Thymus (tissue), 11 donors: Measurements from ENCODE around the gene SRPK3. TPM values are rescaled to one million over a fixed set of nuclear protein-coding genes. Genes with fewer than 3 reads are reported as not detected.
A peak's percentile ranks its signal among the peaks of the same experiment; 100 is the strongest.
"Not testable (repeated sequence)": the region's sequence is repeated elsewhere in the genome, so short reads cannot be mapped to it uniquely, and the experiment has no call there.

Experiments used
- DNase-seq, 9 donors: peaks; one replicate each; pipeline ENCODE4 v3.0.0-alpha.2; 2013; ENCODE audit warnings: low spot score in 9 of 9, low read depth in 6 of 9, missing footprints in 1 of 9
- H3K27ac ChIP-seq, 2 donors: one replicate each; pipeline ENCODE4 v1.5.1; 2013; ENCODE audit warnings: control low read depth in 1 of 2, low read depth in 1 of 2, low read length in 1 of 2, mild to moderate bottlenecking in 1 of 2, moderate library complexity in 1 of 2
- H3K27me3 ChIP-seq, 2 donors: one replicate each; pipeline ENCODE4 v1.5.1; 2013; ENCODE audit warnings: low read length in 1 of 2; ENCODE audit not compliant: control insufficient read depth in 2 of 2, insufficient read depth in 1 of 2
- H3K36me3 ChIP-seq, 2 donors: one replicate each; pipeline ENCODE4 v1.5.1; 2013; ENCODE audit warnings: low read length in 1 of 2, mild to moderate bottlenecking in 1 of 2, moderate library complexity in 1 of 2; ENCODE audit not compliant: control insufficient read depth in 2 of 2, insufficient read depth in 2 of 2
- H3K4me1 ChIP-seq, 2 donors: one replicate each; pipeline ENCODE4 v1.5.1; 2013; ENCODE audit warnings: low read length in 2 of 2; ENCODE audit not compliant: control insufficient read depth in 2 of 2, insufficient read depth in 2 of 2
- H3K4me3 ChIP-seq, 2 donors: one replicate each; pipeline ENCODE4 v1.5.1; 2013; ENCODE audit warnings: low read length in 2 of 2, control low read depth in 1 of 2, mild to moderate bottlenecking in 1 of 2
- H3K9me3 ChIP-seq, 2 donors: one replicate each; pipeline ENCODE4 v1.5.1; 2013; ENCODE audit warnings: low read length in 1 of 2, mild to moderate bottlenecking in 1 of 2; ENCODE audit not compliant: control insufficient read depth in 2 of 2, insufficient read depth in 1 of 2
- WGBS: extraction: QIAGEN DNeasy Blood & Tissue Kit; methylation state at CpG from one replicate; pipeline ENCODE4 v1.1.7; 2013; 5-methylcytosine and 5-hydroxymethylcytosine counted together
- polyA plus RNA-seq: library from polyadenylated mRNA; stranded (reverse); fragments of 200-250 nt; gene quantifications from one replicate; pipeline ENCODE4 v1.2.3, GENCODE V29; 2013
- total RNA-seq: library from RNA; stranded (reverse); fragments of 120-200 nt; gene quantifications from one replicate; pipeline ENCODE4 v1.2.4, GENCODE V29; 2013
- donor health status: healthy.

SRPK3 gene
- total and polyA plus RNA-seq, 2 donors, result 0.61 to 0.75 TPM

DNA sequence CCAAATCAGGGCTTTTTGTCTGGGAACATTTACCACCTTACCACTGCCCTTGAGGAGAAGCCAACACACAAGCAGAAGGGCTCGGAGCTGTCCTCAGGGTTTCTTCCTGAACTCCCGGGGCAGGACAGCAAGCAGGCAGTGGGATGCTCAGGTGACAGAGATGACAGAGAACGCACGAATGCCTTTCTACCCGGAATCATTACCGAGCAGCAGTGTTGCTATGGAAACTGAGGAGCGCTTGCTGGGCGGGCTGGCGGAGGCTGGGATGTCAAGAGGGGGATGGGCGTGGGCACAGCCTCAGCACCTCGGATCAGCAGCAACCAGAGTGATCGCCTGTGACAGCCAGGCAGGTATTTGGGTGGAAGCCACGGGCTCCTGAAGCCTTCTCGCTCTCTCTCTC is 31.4 kb downstream of the SRPK3 start:
- Histone ChIP-seq H3K9me3 (no peaks in the 10 kb centered on the region), H3K4me3 (no peak overlapping the region), H3K27ac (no peak overlapping the region), H3K36me3 (no peaks in the 10 kb centered on the region), H3K4me1 (no peaks in the 10 kb centered on the region), H3K27me3 (peaks cover 0 to 29% of the 10 kb centered on the region in 2 donors)
- WGBS, result 81% methylated on average over 14 of the region's 14 CpGs
- DNase-seq, result no peak

DNA sequence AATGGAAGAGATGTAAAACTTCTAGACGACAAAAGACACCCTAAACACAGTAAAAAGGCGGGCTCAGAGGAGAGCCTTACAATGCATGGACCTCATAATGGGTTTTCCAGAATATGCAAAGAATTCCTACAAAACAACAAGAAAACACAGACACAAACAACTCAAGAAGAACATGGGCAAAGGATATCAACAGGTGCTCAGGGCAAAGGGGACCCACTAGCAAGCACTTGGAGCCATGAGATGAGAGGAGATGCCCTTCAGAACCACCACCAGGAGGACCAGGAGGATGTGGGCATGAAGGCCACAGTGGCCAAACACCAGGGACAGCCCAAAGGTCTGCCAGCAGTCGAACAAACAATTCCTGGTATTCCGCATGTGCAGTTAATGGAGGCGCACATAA is 32.3 kb downstream of the SRPK3 start:
- DNase-seq, result no peak
- Histone ChIP-seq H3K36me3 (no peaks in the 10 kb centered on the region), H3K4me1 (no peaks in the 10 kb centered on the region), H3K9me3 (no peaks in the 10 kb centered on the region), H3K4me3 (no peak overlapping the region), H3K27ac (no peak overlapping the region), H3K27me3 (peaks cover 0 to 38% of the 10 kb centered on the region in 2 donors)
- WGBS, result 95% methylated on average over 5 of the region's 5 CpGs

DNA sequence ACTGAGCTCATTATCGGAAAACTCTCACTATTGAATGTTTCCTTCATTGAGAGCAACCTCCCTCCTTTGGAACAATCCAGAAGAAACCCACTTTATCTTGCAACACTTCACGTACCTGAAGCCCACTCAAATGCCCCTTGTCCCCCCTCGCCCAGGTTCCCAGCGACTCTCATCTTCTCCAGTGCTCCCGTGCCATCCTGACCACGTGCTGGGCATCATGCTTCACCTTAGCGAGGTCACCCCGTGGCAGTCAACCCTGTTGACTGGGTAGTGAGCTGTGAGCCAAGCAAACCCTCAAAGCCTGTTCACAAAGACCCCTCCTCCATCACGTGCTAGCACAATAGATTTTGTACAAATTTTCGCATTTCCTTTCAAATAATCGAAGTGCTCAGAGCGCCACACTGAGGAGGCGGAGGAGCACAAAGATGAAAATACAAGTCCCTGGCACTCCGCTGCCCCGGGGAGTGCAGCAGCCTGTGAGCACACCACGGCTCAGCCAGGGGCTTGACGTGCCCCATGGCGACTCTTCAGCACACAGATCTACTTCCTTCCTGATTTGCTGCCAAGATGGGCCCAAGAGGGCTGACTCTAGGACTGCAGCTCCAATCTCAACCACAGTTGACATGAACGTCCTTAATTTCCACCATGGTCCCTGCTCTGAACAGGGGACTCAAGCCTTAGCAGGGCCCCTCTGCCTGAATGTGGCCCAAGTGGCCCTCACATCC is 33.9 kb downstream of the SRPK3 start:
- Histone ChIP-seq H3K27ac (no peak overlapping the region), H3K4me1 (peaks cover 0 to 11% of the 10 kb centered on the region in 2 donors), H3K4me3 (no peak overlapping the region), H3K36me3 (no peaks in the 10 kb centered on the region), H3K9me3 (no peaks in the 10 kb centered on the region), H3K27me3 (peaks cover 0 to 53% of the 10 kb centered on the region in 2 donors)
- WGBS, result 66% methylated on average over 19 of the region's 19 CpGs
- DNase-seq, result no peak

DNA sequence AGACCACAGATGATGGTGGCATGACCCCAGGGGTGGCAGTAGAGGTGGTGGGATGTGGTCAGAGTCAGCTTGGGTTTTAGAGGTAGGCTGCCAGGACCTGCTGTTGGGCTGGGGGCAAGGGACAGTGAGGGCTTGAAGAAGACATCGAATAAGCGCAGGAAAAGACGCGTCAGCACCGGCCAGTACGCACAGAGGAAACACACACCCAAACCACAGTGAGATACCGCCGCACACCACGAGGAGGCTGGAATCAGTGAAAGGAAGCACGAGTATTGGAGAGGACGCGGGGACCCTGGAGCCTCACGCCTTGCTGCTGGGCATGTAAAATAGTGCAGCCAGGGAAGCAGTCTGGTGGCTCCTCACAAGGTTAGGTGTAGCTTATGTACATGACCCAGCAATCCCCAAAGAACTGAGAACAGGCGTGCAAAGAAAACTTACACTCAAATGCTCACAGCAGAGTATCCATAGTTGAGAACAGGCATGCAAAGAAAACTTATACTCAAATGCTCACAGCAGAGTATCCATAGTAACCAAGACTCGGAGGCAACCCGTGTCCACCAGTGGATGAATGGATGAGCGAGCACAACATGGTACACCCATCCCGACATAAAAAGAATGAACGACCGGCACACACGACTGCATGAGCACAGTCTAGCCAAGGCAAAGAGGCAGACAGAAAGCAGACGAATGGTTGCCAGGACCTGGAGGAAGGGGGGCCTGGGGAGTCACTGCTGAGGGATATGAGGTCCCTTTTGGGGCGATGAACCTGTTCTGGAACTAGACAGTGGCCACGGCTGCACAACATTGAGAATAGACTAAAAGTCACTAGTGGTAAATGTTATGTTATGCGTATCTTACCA is 36.2 kb downstream of the SRPK3 start:
- Histone ChIP-seq H3K4me1 (peaks cover 0 to 24% of the 10 kb centered on the region in 2 donors), H3K27ac (no peak overlapping the region), H3K4me3 (no peak overlapping the region), H3K27me3 (peaks cover 0 to 52% of the 10 kb centered on the region in 2 donors), H3K9me3 (no peaks in the 10 kb centered on the region), H3K36me3 (no peaks in the 10 kb centered on the region)
- DNase-seq, result no peak
- WGBS, result 49% methylated on average over 25 of the region's 25 CpGs

DNA sequence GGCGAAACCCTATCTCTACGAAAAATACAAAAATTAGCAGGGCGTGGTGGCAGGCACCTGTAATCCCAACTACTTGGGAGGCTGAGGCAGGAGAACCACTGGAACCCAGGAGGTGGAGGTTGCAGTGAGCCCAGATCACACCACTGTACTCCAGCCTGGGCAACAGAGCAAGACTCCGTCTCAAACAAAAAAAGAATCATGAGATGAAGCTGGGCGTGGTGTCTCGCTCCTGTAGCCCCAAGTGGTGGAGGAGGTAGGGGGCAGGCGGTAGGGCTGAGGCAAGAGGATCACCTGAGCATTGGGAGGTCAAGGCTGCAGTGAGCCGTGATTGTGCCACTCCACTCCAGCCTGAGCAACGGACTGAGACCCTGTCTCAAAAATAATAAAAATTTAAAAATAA is 37.2 kb downstream of the SRPK3 start:
- not testable (repeated sequence) for DNase-seq, H3K36me3 ChIP-seq, H3K9me3 ChIP-seq, H3K27ac ChIP-seq, H3K4me3 ChIP-seq
- Histone ChIP-seq H3K4me1 (peaks cover 0 to 24% of the 10 kb centered on the region in 2 donors), H3K27me3 (peaks cover 0 to 45% of the 10 kb centered on the region in 2 donors)
- WGBS, result 99% methylated on average over 9 of the region's 9 CpGs

DNA sequence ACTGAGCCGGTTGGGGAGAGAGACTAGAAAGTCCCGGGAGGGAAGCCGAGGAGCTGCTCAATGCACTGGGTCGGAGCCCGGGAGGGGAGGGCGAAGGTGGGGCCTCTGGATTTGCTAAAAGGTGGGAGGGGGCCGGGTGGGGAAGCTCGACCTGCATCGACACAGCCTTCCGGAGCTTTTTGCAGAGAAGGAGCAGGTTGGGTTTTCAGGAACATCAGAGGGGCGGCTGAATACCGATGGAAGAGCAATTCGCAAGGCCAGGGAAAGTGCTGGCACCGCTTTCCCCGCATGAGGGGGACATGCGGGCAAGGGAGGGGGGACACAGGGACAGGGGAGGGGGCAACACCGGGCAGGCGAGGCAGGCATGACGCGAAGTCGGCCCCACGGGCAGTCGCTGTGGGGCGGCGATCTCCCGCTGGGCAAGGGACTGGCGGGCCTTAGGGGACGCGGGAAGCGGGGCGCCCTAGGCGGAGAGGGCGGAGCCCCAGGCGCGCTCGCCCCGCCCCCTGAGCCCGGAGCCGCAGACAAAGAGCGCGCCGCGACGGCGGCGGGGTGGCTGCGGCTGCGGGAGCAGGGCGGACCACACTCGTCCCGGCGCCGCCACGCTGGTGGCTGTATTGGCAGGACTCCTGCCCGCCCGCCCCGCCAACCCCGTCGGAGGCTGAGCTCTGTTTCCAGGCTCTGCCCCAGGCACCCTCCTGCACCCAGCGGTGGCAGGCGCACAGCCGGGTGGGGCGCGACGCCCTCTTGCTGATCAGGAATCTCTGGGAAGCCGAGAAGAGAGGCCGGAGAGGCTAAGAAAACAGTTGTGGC is 37.9 kb downstream of the SRPK3 start:
- WGBS, result 12% methylated on average over 63 of the region's 67 CpGs
- peaks cover 0 to 24% of the 10 kb centered on the region in 2 donors for H3K4me1 ChIP-seq
- DNase-seq, result peak in 5 of 9 donors; percentile 14 to 56 (median 40)
- H3K4me3 ChIP-seq, result peak overlapping the region; percentile 20 to 44
- peaks cover 0 to 48% of the 10 kb centered on the region in 2 donors for H3K27me3 ChIP-seq
- H3K27ac ChIP-seq, result no peak overlapping the region
- no peaks in the 10 kb centered on the region for H3K9me3 ChIP-seq
- no peaks in the 10 kb centered on the region for H3K36me3 ChIP-seq

DNA sequence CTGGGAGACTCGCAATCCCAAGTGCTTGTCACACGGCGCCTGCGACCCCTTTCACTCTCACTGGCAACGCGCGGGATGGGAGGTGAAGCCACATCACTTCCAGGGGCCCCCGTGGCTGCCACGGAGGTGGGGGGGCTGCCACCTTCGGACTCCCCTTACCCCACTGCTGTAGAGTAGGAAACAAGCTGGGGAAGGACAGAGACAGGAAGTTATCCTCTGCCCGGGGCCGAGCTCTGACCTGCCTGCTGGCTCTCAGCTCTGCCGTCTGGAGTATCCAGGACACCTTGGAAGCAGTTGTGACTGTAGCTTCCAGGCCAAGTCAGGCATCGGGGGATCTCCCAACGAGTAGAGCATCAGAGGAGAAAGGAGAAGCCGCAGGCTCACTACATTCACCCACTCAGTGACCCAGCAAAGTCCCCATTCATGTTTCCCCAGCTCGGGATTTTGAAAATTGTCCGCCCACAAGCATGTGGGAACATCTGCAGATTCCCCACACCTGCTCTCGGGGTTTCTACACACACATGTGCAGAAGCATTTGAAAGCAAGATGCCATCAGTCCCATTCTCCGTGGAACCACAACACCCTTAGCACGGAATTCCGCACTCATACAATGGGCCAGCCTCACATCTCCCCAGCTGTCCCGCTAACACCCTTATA is 38.7 kb downstream of the SRPK3 start:
- 39% methylated on average over 23 of the region's 23 CpGs for WGBS
- Histone ChIP-seq H3K4me3 (peak overlapping the region; percentile 20 to 44), H3K36me3 (no peaks in the 10 kb centered on the region), H3K27ac (no peak overlapping the region), H3K9me3 (no peaks in the 10 kb centered on the region), H3K4me1 (peaks cover 0 to 24% of the 10 kb centered on the region in 2 donors), H3K27me3 (peaks cover 0 to 54% of the 10 kb centered on the region in 2 donors)
- no peak for DNase-seq

DNA sequence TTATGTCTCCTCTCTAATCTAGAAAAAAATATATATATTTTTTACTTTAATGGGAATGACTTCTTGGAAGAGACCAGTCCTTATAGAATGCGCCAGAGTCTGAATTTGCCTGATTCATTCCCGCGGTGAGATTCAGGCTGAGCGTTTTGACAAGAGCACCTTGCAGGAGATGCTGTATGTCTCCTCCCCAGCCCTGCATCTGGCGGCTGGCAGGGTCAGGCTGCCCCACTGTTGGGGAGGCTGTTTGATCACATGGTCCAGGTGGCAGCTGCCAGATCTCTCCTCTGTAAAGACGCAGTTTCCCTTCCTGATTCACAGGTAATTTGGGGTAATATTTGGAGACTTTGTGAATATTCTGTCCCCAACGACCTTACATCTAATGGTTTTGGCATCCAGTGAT is 39.8 kb downstream of the SRPK3 start:
- Histone ChIP-seq H3K27me3 (peaks cover 0 to 59% of the 10 kb centered on the region in 2 donors), H3K36me3 (no peaks in the 10 kb centered on the region), H3K9me3 (no peaks in the 10 kb centered on the region), H3K27ac (no peak overlapping the region), H3K4me3 (no peak overlapping the region), H3K4me1 (peaks cover 0 to 24% of the 10 kb centered on the region in 2 donors)
- 55% methylated on average over 7 of the region's 7 CpGs for WGBS
- DNase-seq, result no peak
